ENCODE measurements around the gene ARHGAP4.

ARHGAP4 gene

GRCh38 chrX:153873282-153874084, 52.6 kb downstream of the ARHGAP4 start:
- FAIRE-seq (no peak), DNase-seq (ENCODE audit: extremely low spot score, insufficient read length, low read depth) (no peak)

- FAIRE-seq = no peak
- DNase-seq (ENCODE audit: extremely low spot score, insufficient read length, low read depth) = no peak
Observed at GRCh38 chrX:153871946-153872878, 53.9 kb downstream of the ARHGAP4 start.

GRCh38 chrX:153871451-153871850, 54.6 kb downstream of the ARHGAP4 start:
- DNase-seq (ENCODE audit: extremely low spot score, insufficient read length, low read depth) = no peak
- FAIRE-seq = no peak

- no peak for FAIRE-seq
- DNase-seq (ENCODE audit: extremely low spot score, insufficient read length, low read depth) = no peak
Observed at GRCh38 chrX:153870791-153871360, 55.2 kb downstream of the ARHGAP4 start.

GRCh38 chrX:153870288-153870690, 55.8 kb downstream of the ARHGAP4 start:
- FAIRE-seq (no peak), DNase-seq (ENCODE audit: extremely low spot score, insufficient read length, low read depth) (no peak)

GRCh38 chrX:153869473-153870287, 56.4 kb downstream of the ARHGAP4 start:
- FAIRE-seq = no peak
- no peak for DNase-seq (ENCODE audit: extremely low spot score, insufficient read length, low read depth)

GRCh38 chrX:153868576-153869472, 57.2 kb downstream of the ARHGAP4 start:
- no peak for FAIRE-seq
- no peak for DNase-seq (ENCODE audit: extremely low spot score, insufficient read length, low read depth)

- DNase-seq (ENCODE audit: extremely low spot score, insufficient read length, low read depth) = no peak
- FAIRE-seq = no peak
Observed at GRCh38 chrX:153867671-153868070, 58.4 kb downstream of the ARHGAP4 start.

- no peak for DNase-seq (ENCODE audit: extremely low spot score, insufficient read length, low read depth)
Observed at GRCh38 chrX:153867139-153867538, 58.9 kb downstream of the ARHGAP4 start.

GRCh38 chrX:153866302-153867019, 59.6 kb downstream of the ARHGAP4 start:
- DNase-seq (ENCODE audit: extremely low spot score, insufficient read length, low read depth) (no peak), FAIRE-seq (no peak)

More at GRCh38 chrX:153867139-153867538, 58.9 kb downstream of the ARHGAP4 start:
- FAIRE-seq = no peak

GRCh38 chrX:153865685-153866084, 60.4 kb downstream of the ARHGAP4 start:
- DNase-seq (ENCODE audit: extremely low spot score, insufficient read length, low read depth) (no peak), FAIRE-seq (no peak)

GRCh38 chrX:153865321-153865580, 60.8 kb downstream of the ARHGAP4 start:
- DNase-seq (ENCODE audit: extremely low spot score, insufficient read length, low read depth) = no peak
- no peak for FAIRE-seq

GRCh38 chrX:153864561-153865320, 61.3 kb downstream of the ARHGAP4 start:
- no peak for FAIRE-seq

GRCh38 chrX:153864101-153864500, 62.0 kb downstream of the ARHGAP4 start:
- DNase-seq (ENCODE audit: extremely low spot score, insufficient read length, low read depth) (no peak), FAIRE-seq (no peak)

More at GRCh38 chrX:153864561-153865320, 61.3 kb downstream of the ARHGAP4 start:
- DNase-seq (ENCODE audit: extremely low spot score, insufficient read length, low read depth) = no peak

- FAIRE-seq = no peak
- DNase-seq (ENCODE audit: extremely low spot score, insufficient read length, low read depth) = no peak
Observed at GRCh38 chrX:153863251-153863991, 62.6 kb downstream of the ARHGAP4 start.

- no peak for FAIRE-seq
- no peak for DNase-seq (ENCODE audit: extremely low spot score, insufficient read length, low read depth)
Observed at GRCh38 chrX:153862369-153863250, 63.5 kb downstream of the ARHGAP4 start.
